Measurements from ENCODE around the gene OOSP1. TPM values are rescaled to one million over a fixed set of nuclear protein-coding genes. Genes with fewer than 3 reads are reported as not detected.

Gene OOSP1
- total and polyA plus RNA-seq, 10 of the 15 experiments (the other 5 are each of a cell fraction or from before 2014, with no cell fraction given): not detected

DNA sequence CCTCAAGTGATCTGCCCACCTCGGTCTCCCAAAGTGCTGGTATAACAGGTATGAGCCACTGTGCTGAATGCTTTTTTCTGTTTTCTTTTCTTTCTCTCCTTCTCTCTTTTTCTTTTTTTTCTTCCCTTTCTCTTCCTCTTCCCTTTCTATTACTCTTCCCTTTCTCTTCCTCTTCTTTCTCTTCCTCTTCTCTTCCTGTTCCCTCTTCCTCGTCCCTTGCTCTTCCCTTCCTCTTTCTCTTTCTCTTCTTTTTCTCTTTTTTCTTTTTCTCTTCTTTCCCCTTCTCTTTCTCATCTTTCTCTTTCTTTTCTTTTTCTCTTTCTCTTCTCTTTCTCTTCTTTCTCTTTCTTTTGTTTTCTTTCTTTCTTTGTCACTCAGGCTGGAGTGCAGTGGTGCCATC lies 1.2 kb downstream of the OOSP1 start:
- SMC1A ChIA-PET (ENCODE audit: uncharacterized antibody, unreplicated experiment): no interaction called here
- Histone ChIP-seq H3K4me1 (ENCODE audit: control insufficient read depth, insufficient read depth, low read length) (no peaks in the 10 kb centered on the region), H3K4me2 (ENCODE audit: control insufficient read depth, insufficient read depth) (no peak overlapping the region), H4K20me1 (ENCODE audit: control insufficient read depth, insufficient read depth) (no peaks in the 10 kb centered on the region), H3K79me2 (ENCODE audit: control insufficient read depth, insufficient read depth, low read length) (no peaks in the 10 kb centered on the region), H3K27me3 (replicated peaks in 1 of 2; ENCODE audit: control insufficient read depth in 2 of 2, insufficient read depth in 2 of 2, low read length in 1 of 2) (no peaks in the 10 kb centered on the region), H3K4me3 (no peak overlapping the region), H3K36me3 (ENCODE audit: control insufficient read depth in 2 of 2, insufficient read depth in 2 of 2, low read length in 1 of 2) (no peaks in the 10 kb centered on the region), H3K27ac (ENCODE audit: control insufficient read depth, insufficient read depth) (no peak overlapping the region), H3K9me3 (replicated peaks; ENCODE audit: control insufficient read depth, insufficient read depth, low read length) (no peaks in the 10 kb centered on the region), H2AFZ (ENCODE audit: control insufficient read depth, low read depth, low read length) (no peak overlapping the region), H3K9ac (ENCODE audit: control insufficient read depth, insufficient read depth, low read length) (no peak overlapping the region)
- DNase-seq (ENCODE audit: low read depth, low spot score) (no peak), ATAC-seq (no peak), FAIRE-seq (no peak)
- no TSS peak for BruUV-seq (replicated peaks)
- TF ChIP-seq ZNF622 (IDR thresholded peaks at IDR 0.05) (no peak), PAX8 (IDR thresholded peaks at IDR 0.05) (no peak), PRDM15 (CRISPR knock-in tag; IDR thresholded peaks at IDR 0.05) (no peak), ESRRA (IDR thresholded peaks at IDR 0.05; ENCODE audit: low read length) (no peak), TCF12 (IDR thresholded peaks at IDR 0.05; ENCODE audit: low read depth, low read length) (no peak), EED (IDR thresholded peaks at IDR 0.05; ENCODE audit: low read depth) (no peak), CHD2 (IDR thresholded peaks at IDR 0.05; ENCODE audit: borderline replicate concordance, low read depth, low read length) (no peak)
- RAD21 ChIA-PET (ENCODE audit: unreplicated experiment): interaction anchor here (0.7 kb wide), 1 partner anchor 312 kb away, joined by 4 read pairs; no protein-coding TSS in a partner anchor
- WGBS (ENCODE audit: insufficient coverage, insufficient replicate concordance, low lambda C conversion rate, missing lambda C conversion rate): 8% methylated on average over 2 of the region's 2 CpGs
- intact Hi-C loops (cut with micrococcal nuclease; ENCODE audit: unreplicated experiment): no loop called here
- POLR2A ChIA-PET: no interaction called here
- CTCF ChIA-PET: no interaction called here
- in situ Hi-C loops (cut with MboI): no loop called here
